KMS-11 (cell line): ENCODE data around the gene SSR1.

ENCODE experiments used
- H2AFZ ChIP-seq: fragments of 200-600 bp; sonication (generic); 2 replicates; pipeline ENCODE4 v1.6.1; 2016; ENCODE audit warnings: antibody characterized with exemption, mixed run types, low read depth
- H3K27ac ChIP-seq: fragments of 200-600 bp; sonication (generic); 2 replicates; pipeline ENCODE4 v1.6.1; 2016; ENCODE audit warnings: mild to moderate bottlenecking, mixed run types
- H3K27me3 ChIP-seq: fragments of 200-600 bp; sonication (generic); 2 replicates; pipeline ENCODE4 v1.6.1; 2017; ENCODE audit warnings: mild to moderate bottlenecking, low read depth, mixed run types, moderate library complexity; ENCODE audit not compliant: insufficient read depth
- H3K36me3 ChIP-seq: fragments of 200-600 bp; sonication (generic); 2 replicates; pipeline ENCODE4 v1.6.1; 2017; ENCODE audit warnings: mild to moderate bottlenecking, mixed run types; ENCODE audit not compliant: insufficient read depth
- H3K4me1 ChIP-seq: fragments of 200-600 bp; sonication (generic); 2 replicates; pipeline ENCODE4 v1.6.1; 2016; ENCODE audit warnings: mild to moderate bottlenecking, low read depth, mixed run types; ENCODE audit not compliant: poor library complexity, severe bottlenecking
- H3K4me2 ChIP-seq: fragments of 200-600 bp; sonication (generic); 2 replicates; pipeline ENCODE4 v1.7.0; 2016; ENCODE audit warnings: mild to moderate bottlenecking, mixed run types
- H3K4me3 ChIP-seq: fragments of 200-600 bp; sonication (generic); IDR thresholded peaks from 2 replicates; pipeline ENCODE4 v1.6.1; 2017; ENCODE audit warnings: low read depth, low read length, mixed read lengths; ENCODE audit not compliant: insufficient read depth
- H3K79me2 ChIP-seq: fragments of 200-600 bp; sonication (generic); 2 replicates; pipeline ENCODE4 v1.6.1; 2016; ENCODE audit warnings: low read depth, mixed run types; ENCODE audit not compliant: insufficient read depth
- H3K9ac ChIP-seq: fragments of 200-600 bp; sonication (generic); 2 replicates; pipeline ENCODE4 v1.6.1; 2016; ENCODE audit warnings: mild to moderate bottlenecking, mixed run types
- H4K20me1 ChIP-seq: fragments of 200-600 bp; sonication (generic); 2 replicates; pipeline ENCODE4 v1.6.1; 2016; ENCODE audit warnings: mild to moderate bottlenecking, mixed run types; ENCODE audit not compliant: insufficient read depth
- CTCF ChIP-seq: fragments of 200-600 bp; sonication (generic); conservative IDR thresholded peaks from 2 replicates; pipeline ENCODE4 v1.6.1; 2017; ENCODE audit warnings: low read depth, mild to moderate bottlenecking, antibody characterized with exemption, low read length, moderate library complexity, mixed read lengths

SSR1 gene

GRCh38 chr6:7335519-7335918, 22.5 kb upstream of the SSR1 start:
- no peak overlapping the region for H3K4me3 ChIP-seq
- H3K36me3 ChIP-seq, result no peaks in the 10 kb centered on the region
- TF ChIP-seq CTCF, result no peak

DNA sequence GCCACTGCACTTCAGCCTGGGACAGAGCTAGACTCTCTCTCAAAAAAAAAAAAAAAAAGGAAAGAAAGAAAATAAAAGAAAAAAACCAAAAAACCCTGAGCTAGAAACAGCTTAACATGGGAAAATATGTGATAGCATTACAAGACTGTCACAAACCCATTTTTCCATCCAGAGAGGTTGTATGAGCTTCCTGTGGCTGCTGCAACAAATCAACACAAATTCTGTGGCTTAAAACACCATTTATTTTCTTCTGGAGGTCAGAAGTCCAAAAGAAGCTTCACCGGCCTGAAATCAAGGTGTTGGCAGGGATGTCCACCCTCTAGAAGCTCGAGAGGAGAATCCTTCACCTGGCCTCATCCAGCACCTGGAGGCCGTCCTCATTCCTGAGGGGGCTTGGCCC, 21.7 kb upstream of the SSR1 start:
- no peak overlapping the region for H3K9ac ChIP-seq
- TF ChIP-seq CTCF, result no peak
- no peaks in the 10 kb centered on the region for H3K36me3 ChIP-seq
- no peak overlapping the region for H3K27ac ChIP-seq
- H3K4me1 ChIP-seq, result no peaks in the 10 kb centered on the region
- H3K4me3 ChIP-seq, result no peak overlapping the region
- H3K79me2 ChIP-seq, result no peaks in the 10 kb centered on the region
- H2AFZ ChIP-seq, result no peak overlapping the region
- no peaks in the 10 kb centered on the region for H3K27me3 ChIP-seq
- no peaks in the 10 kb centered on the region for H4K20me1 ChIP-seq
- no peak overlapping the region for H3K4me2 ChIP-seq

More at GRCh38 chr6:7335519-7335918, 22.5 kb upstream of the SSR1 start:
- Histone ChIP-seq H3K27ac (no peak overlapping the region), H4K20me1 (no peaks in the 10 kb centered on the region), H3K9ac (no peak overlapping the region), H3K27me3 (no peaks in the 10 kb centered on the region), H3K4me1 (no peaks in the 10 kb centered on the region), H3K79me2 (no peaks in the 10 kb centered on the region), H2AFZ (no peak overlapping the region), H3K4me2 (no peak overlapping the region)

GRCh38 chr6:7332090-7332745, 19.2 kb upstream of the SSR1 start:
- no peak overlapping the region for H2AFZ ChIP-seq

DNA sequence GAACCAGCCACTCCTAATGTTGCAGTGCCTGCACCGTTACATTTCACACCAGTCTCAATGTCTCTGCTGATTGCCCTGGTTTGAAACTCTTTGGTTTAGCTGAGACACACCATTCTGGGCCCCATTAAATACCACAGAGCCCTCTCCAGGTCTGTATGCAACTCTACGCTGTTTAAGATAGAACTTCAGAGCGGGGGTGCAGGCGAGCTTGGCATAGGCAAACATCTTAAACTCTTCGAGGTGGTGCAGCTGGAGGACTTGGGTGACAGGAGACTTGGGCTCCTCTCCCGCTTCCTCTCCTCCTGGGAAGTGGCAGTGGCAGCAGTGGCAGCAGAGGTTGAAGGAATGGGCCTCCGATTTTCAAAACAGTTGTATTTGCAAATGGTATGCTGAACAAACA, 18.5 kb upstream of the SSR1 start:
- H4K20me1 ChIP-seq, result no peaks in the 10 kb centered on the region
- H3K36me3 ChIP-seq, result no peaks in the 10 kb centered on the region
- TF ChIP-seq CTCF, result no peak
- H3K79me2 ChIP-seq, result no peaks in the 10 kb centered on the region
- H2AFZ ChIP-seq, result no peak overlapping the region
- H3K9ac ChIP-seq, result no peak overlapping the region
- H3K4me3 ChIP-seq, result no peak overlapping the region
- no peaks in the 10 kb centered on the region for H3K4me1 ChIP-seq
- H3K27me3 ChIP-seq, result no peaks in the 10 kb centered on the region
- no peak overlapping the region for H3K4me2 ChIP-seq
- H3K27ac ChIP-seq, result no peak overlapping the region

More at GRCh38 chr6:7332090-7332745, 19.2 kb upstream of the SSR1 start:
- Histone ChIP-seq H3K27me3 (no peaks in the 10 kb centered on the region), H3K27ac (no peak overlapping the region), H3K9ac (no peak overlapping the region), H3K4me3 (no peak overlapping the region), H3K36me3 (no peaks in the 10 kb centered on the region), H3K4me2 (no peak overlapping the region), H3K4me1 (no peaks in the 10 kb centered on the region), H4K20me1 (no peaks in the 10 kb centered on the region), H3K79me2 (no peaks in the 10 kb centered on the region)
- no peak for TF ChIP-seq CTCF
